Spinal cord (tissue), 4 donors: ENCODE results near the gene VAMP2. TPM values are rescaled to one million over a fixed set of nuclear protein-coding genes. Genes with fewer than 3 reads are reported as not detected.

Experiments used
- polyA plus RNA-seq, 2 donors: library from polyadenylated mRNA; unstranded; fragments of 120-200 nt; gene quantifications; one replicate each; pipeline ENCODE4 v1.2.1, GENCODE V29; 2013; ENCODE audit not compliant: insufficient read length in 2 of 2
- total RNA-seq, 2 donors: library from RNA; depleted of rRNA in 1 of 2; stranded (reverse); fragments of 120-200 nt in 1 of 2; fragments of >200 nt in 1 of 2; gene quantifications; one replicate each; pipeline versions ENCODE4 v1.2.3 to v1.2.4, GENCODE V29; 2013 to 2014

VAMP2 gene
- total and polyA plus RNA-seq, 4 donors: 30.2 to 414 (median 240) TPM

Other genes starting within 250 kb of the VAMP2 start
- gene RNF227, start 246.7 kb downstream of the VAMP2 start, total RNA-seq: 1 to 10 TPM; 3.8 to 4.7 TPM
- 1 to 10 TPM; 6.0 to 6.7 TPM for gene RNF227, start 246.7 kb downstream of the VAMP2 start, polyA plus RNA-seq
- 1 to 10 TPM; 3.2 to 4.8 TPM for gene KCNAB3, start 233.1 kb downstream of the VAMP2 start, total RNA-seq
- gene KCNAB3, start 233.1 kb downstream of the VAMP2 start, polyA plus RNA-seq: 10 to 100 TPM; 25.9 to 33.6 TPM
- gene TRAPPC1, start 231.0 kb downstream of the VAMP2 start, total RNA-seq: 10 to 100 TPM; 21.5 to 31.5 TPM
- gene TRAPPC1, start 231.0 kb downstream of the VAMP2 start, polyA plus RNA-seq: 100 to 1,000 TPM; 170 to 177 TPM
- gene CNTROB, start 230.7 kb downstream of the VAMP2 start, total RNA-seq: 10 to 100 TPM; 14.4 to 25.9 TPM
- gene CNTROB, start 230.7 kb downstream of the VAMP2 start, polyA plus RNA-seq: 10 to 100 TPM; 45.1 to 59.5 TPM
- under 1 TPM; 0.10 to 0.39 TPM for gene GUCY2D, start 160.3 kb downstream of the VAMP2 start, total RNA-seq
- gene GUCY2D, start 160.3 kb downstream of the VAMP2 start, polyA plus RNA-seq: 1 to 10 TPM in 1 of 2 donors, under 1 TPM in 1; 0.84 to 2.3 TPM
- gene ALOX15B, start 123.9 kb downstream of the VAMP2 start, total RNA-seq: under 1 TPM; 0.06 to 0.10 TPM
- gene ALOX15B, start 123.9 kb downstream of the VAMP2 start, polyA plus RNA-seq: under 1 TPM; 0.13 to 0.26 TPM
- under 1 TPM in 1 of 2 donors, not detected in 1; 0.30 TPM for gene ALOX12B, start 75.2 kb downstream of the VAMP2 start, total RNA-seq
- gene ALOX12B, start 75.2 kb downstream of the VAMP2 start, polyA plus RNA-seq: 1 to 10 TPM in 1 of 2 donors, under 1 TPM in 1; 0.60 to 1.1 TPM
- under 1 TPM; 0.17 to 0.50 TPM for gene ALOXE3, start 44.4 kb downstream of the VAMP2 start, total RNA-seq
- gene ALOXE3, start 44.4 kb downstream of the VAMP2 start, polyA plus RNA-seq: 1 to 10 TPM; 1.2 to 1.8 TPM
- gene HES7, start 38.8 kb downstream of the VAMP2 start, total RNA-seq: under 1 TPM; 0.20 to 0.39 TPM
- gene HES7, start 38.8 kb downstream of the VAMP2 start, polyA plus RNA-seq: 1 to 10 TPM; 1.7 to 2.5 TPM
- 10 to 100 TPM; 28.0 to 29.4 TPM for gene PER1, start 10.5 kb downstream of the VAMP2 start, total RNA-seq
- gene PER1, start 10.5 kb downstream of the VAMP2 start, polyA plus RNA-seq: 10 to 100 TPM; 25.4 to 61.1 TPM
- 10 to 100 TPM; 19.0 to 48.1 TPM for gene TMEM107, start 13.4 kb upstream of the VAMP2 start, total RNA-seq
- 10 to 100 TPM; 22.3 to 22.8 TPM for gene TMEM107, start 13.4 kb upstream of the VAMP2 start, polyA plus RNA-seq
- gene BORCS6, start 27.2 kb upstream of the VAMP2 start, total RNA-seq: 1 to 10 TPM; 3.7 to 6.7 TPM
- gene BORCS6, start 27.2 kb upstream of the VAMP2 start, polyA plus RNA-seq: 1 to 10 TPM; 6.3 to 6.8 TPM
- gene AURKB, start 47.6 kb upstream of the VAMP2 start, total RNA-seq: 10 to 100 TPM in 1 of 2 donors, 1 to 10 TPM in 1; 8.6 to 15.4 TPM
- 10 to 100 TPM; 13.1 to 17.9 TPM for gene AURKB, start 47.6 kb upstream of the VAMP2 start, polyA plus RNA-seq
- gene CTC1, start 85.1 kb upstream of the VAMP2 start, total RNA-seq: 10 to 100 TPM; 11.2 to 14.6 TPM
- gene CTC1, start 85.1 kb upstream of the VAMP2 start, polyA plus RNA-seq: 10 to 100 TPM; 23.6 to 30.6 TPM
- gene PFAS, start 86.3 kb upstream of the VAMP2 start, total RNA-seq: 10 to 100 TPM; 17.4 to 23.1 TPM
- gene PFAS, start 86.3 kb upstream of the VAMP2 start, polyA plus RNA-seq: 10 to 100 TPM; 32.6 to 38.1 TPM
- gene RANGRF, start 125.7 kb upstream of the VAMP2 start, total RNA-seq: 10 to 100 TPM in 1 of 2 donors, 1 to 10 TPM in 1; 9.2 to 19.6 TPM
- gene RANGRF, start 125.7 kb upstream of the VAMP2 start, polyA plus RNA-seq: 10 to 100 TPM; 37.7 to 40.5 TPM
- gene SLC25A35, start 132.5 kb upstream of the VAMP2 start, total RNA-seq: 1 to 10 TPM in 1 of 2 donors, under 1 TPM in 1; 0.69 to 2.9 TPM
- 1 to 10 TPM; 3.7 to 5.1 TPM for gene SLC25A35, start 132.5 kb upstream of the VAMP2 start, polyA plus RNA-seq
- gene ARHGEF15, start 147.3 kb upstream of the VAMP2 start, total RNA-seq: 1 to 10 TPM; 2.8 to 4.7 TPM
- 1 to 10 TPM; 8.1 to 9.4 TPM for gene ARHGEF15, start 147.3 kb upstream of the VAMP2 start, polyA plus RNA-seq
- gene ODF4, start 176.9 kb upstream of the VAMP2 start, total RNA-seq: not detected
- gene ODF4, start 176.9 kb upstream of the VAMP2 start, polyA plus RNA-seq: not detected
- gene RPL26, start 220.2 kb upstream of the VAMP2 start, total RNA-seq: 1,000 to 10,000 TPM; 1,389 to 3,574 TPM
- 1,000 to 10,000 TPM; 1,423 to 1,516 TPM for gene RPL26, start 220.2 kb upstream of the VAMP2 start, polyA plus RNA-seq
- gene RNF222, start 234.9 kb upstream of the VAMP2 start, total RNA-seq: not detected
- gene RNF222, start 234.9 kb upstream of the VAMP2 start, polyA plus RNA-seq: under 1 TPM in 1 of 2 donors, not detected in 1; 0.11 TPM